GM19240 (cell line): ENCODE results near the gene MPC1.
"Not testable (repeated sequence)": the region's sequence is repeated elsewhere in the genome, so short reads cannot be mapped to it uniquely, and the experiment has no call there.

Experiments used
- DNase-seq: peaks from one replicate; pipeline ENCODE4 v3.0.0; 2011; ENCODE audit warnings: low spot score; ENCODE audit not compliant: insufficient read length

MPC1 gene

GRCh38 chr6:166408936-166409755 lies 26.4 kb upstream of the MPC1 start:
- no peak for DNase-seq

- no peak for DNase-seq
Measured at GRCh38 chr6:166406197-166406596, 23.5 kb upstream of the MPC1 start.

- no peak for DNase-seq
Measured at GRCh38 chr6:166405386-166405785, 22.6 kb upstream of the MPC1 start.

- no peak for DNase-seq
Measured at GRCh38 chr6:166402582-166403277, 20.0 kb upstream of the MPC1 start.

GRCh38 chr6:166400649-166401250 lies 18.0 kb upstream of the MPC1 start:
- DNase-seq: peak; percentile 74

- DNase-seq: no peak
Measured at GRCh38 chr6:166400181-166400580, 17.4 kb upstream of the MPC1 start.

- DNase-seq: no peak
Measured at GRCh38 chr6:166398348-166398747, 15.6 kb upstream of the MPC1 start.

- DNase-seq: no peak
Measured at GRCh38 chr6:166397849-166398248, 15.1 kb upstream of the MPC1 start.

- DNase-seq: no peak
Measured at GRCh38 chr6:166395778-166396177, 13.0 kb upstream of the MPC1 start.

- DNase-seq: no peak
Measured at GRCh38 chr6:166395351-166395750, 12.6 kb upstream of the MPC1 start.

GRCh38 chr6:166394036-166394892 lies 11.5 kb upstream of the MPC1 start:
- no peak for DNase-seq

GRCh38 chr6:166393535-166393823 lies 10.7 kb upstream of the MPC1 start:
- DNase-seq: no peak

- not testable (repeated sequence) for DNase-seq
Measured at GRCh38 chr6:166392755-166393534, 10.2 kb upstream of the MPC1 start.

GRCh38 chr6:166389119-166389518 lies 6.4 kb upstream of the MPC1 start:
- DNase-seq: no peak

- no peak for DNase-seq
Measured at GRCh38 chr6:166388290-166389004, 5.7 kb upstream of the MPC1 start.

- DNase-seq: no peak
Measured at GRCh38 chr6:166387642-166388289, 5.0 kb upstream of the MPC1 start.

GRCh38 chr6:166387098-166387497 lies 4.4 kb upstream of the MPC1 start:
- DNase-seq: not testable (repeated sequence)

GRCh38 chr6:166386111-166386510 lies 3.4 kb upstream of the MPC1 start:
- no peak for DNase-seq

- not testable (repeated sequence) for DNase-seq
Measured at GRCh38 chr6:166383802-166384363, 1.1 kb upstream of the MPC1 start.
